Measurements from ENCODE around the gene GUCY1A2. TPM values are rescaled to one million over a fixed set of nuclear protein-coding genes. Genes with fewer than 3 reads are reported as not detected.

Gene GUCY1A2
- total RNA-seq, 1 donor from 2014 or later, result 17.8 TPM

DNA sequence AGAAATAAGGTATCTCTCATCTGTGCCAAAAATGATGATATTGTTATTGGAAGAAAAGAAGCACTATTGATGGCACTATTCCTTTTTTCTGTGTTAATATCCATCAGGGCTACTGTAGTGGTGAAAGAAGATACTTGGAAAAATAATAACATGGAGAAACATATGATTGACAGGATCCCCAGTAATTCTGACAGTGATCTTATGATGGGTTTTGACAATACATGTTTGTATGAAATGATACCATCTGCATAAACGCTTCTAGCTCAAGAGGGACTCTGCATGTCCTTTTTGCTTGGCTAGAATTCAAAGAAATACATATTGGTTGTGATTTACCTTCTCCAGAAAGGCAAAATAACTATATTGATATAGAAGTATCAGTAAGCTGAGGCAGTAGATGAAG lies 178.1 kb downstream of the GUCY1A2 start:
- Histone ChIP-seq H3K4me2 (ENCODE audit: low read length) (no peak overlapping the region), H3K79me2 (ENCODE audit: insufficient read depth, low read length) (no peaks in the 10 kb centered on the region), H3K27ac (ENCODE audit: low read depth, low read length) (no peak overlapping the region), H3K9ac (ENCODE audit: low read length) (no peak overlapping the region), H3K9me3 (ENCODE audit: insufficient read depth, low read depth, low read length) (no peaks in the 10 kb centered on the region), H3K27me3 (ENCODE audit: insufficient read depth, low read length) (no peaks in the 10 kb centered on the region), H3K4me1 (ENCODE audit: insufficient read depth, low read length) (no peaks in the 10 kb centered on the region), H3K4me3 (ENCODE audit: insufficient read depth, low read depth, low read length) (no peak overlapping the region), H3K36me3 (ENCODE audit: insufficient read depth, low read length) (no peaks in the 10 kb centered on the region), H2AFZ (ENCODE audit: low read depth, low read length) (no peak overlapping the region), H4K20me1 (ENCODE audit: insufficient read depth, low read length) (no peaks in the 10 kb centered on the region)
- FAIRE-seq (no peak), DNase-seq (ENCODE audit: low read depth) (no peak)
- Mint-ChIP-seq H3K36me3 (ENCODE audit: low read depth, unreplicated experiment) (no peaks in the 10 kb centered on the region), H3K27ac (ENCODE audit: unreplicated experiment) (no peak overlapping the region), H3K9me3 (ENCODE audit: unreplicated experiment) (peaks cover 3% of the 10 kb centered on the region), H3K4me3 (ENCODE audit: unreplicated experiment) (no peak overlapping the region), H3K4me1 (ENCODE audit: low read depth, unreplicated experiment) (no peaks in the 10 kb centered on the region), H3K27me3 (ENCODE audit: low read depth, unreplicated experiment) (no peaks in the 10 kb centered on the region)
- TF ChIP-seq, protein P1, sequence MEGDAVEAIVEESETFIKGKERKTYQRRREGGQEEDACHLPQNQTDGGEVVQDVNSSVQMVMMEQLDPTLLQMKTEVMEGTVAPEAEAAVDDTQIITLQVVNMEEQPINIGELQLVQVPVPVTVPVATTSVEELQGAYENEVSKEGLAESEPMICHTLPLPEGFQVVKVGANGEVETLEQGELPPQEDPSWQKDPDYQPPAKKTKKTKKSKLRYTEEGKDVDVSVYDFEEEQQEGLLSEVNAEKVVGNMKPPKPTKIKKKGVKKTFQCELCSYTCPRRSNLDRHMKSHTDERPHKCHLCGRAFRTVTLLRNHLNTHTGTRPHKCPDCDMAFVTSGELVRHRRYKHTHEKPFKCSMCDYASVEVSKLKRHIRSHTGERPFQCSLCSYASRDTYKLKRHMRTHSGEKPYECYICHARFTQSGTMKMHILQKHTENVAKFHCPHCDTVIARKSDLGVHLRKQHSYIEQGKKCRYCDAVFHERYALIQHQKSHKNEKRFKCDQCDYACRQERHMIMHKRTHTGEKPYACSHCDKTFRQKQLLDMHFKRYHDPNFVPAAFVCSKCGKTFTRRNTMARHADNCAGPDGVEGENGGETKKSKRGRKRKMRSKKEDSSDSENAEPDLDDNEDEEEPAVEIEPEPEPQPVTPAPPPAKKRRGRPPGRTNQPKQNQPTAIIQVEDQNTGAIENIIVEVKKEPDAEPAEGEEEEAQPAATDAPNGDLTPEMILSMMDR (IDR thresholded peaks at IDR 0.05; ENCODE audit: insufficient read depth, low read depth, low read length), result no peak
- TF ChIP-seq EZH2 (IDR thresholded peaks at IDR 0.05; ENCODE audit: insufficient read depth, low read length), result no peak

- Histone ChIP-seq H2AFZ (ENCODE audit: low read depth, low read length) (no peak overlapping the region), H3K27me3 (ENCODE audit: insufficient read depth, low read length) (no peaks in the 10 kb centered on the region), H3K4me3 (ENCODE audit: insufficient read depth, low read depth, low read length) (no peak overlapping the region), H3K4me1 (ENCODE audit: insufficient read depth, low read length) (no peaks in the 10 kb centered on the region), H3K9me3 (ENCODE audit: insufficient read depth, low read depth, low read length) (no peaks in the 10 kb centered on the region), H4K20me1 (ENCODE audit: insufficient read depth, low read length) (no peaks in the 10 kb centered on the region), H3K79me2 (ENCODE audit: insufficient read depth, low read length) (no peaks in the 10 kb centered on the region), H3K9ac (ENCODE audit: low read length) (no peak overlapping the region), H3K27ac (ENCODE audit: low read depth, low read length) (no peak overlapping the region), H3K4me2 (ENCODE audit: low read length) (no peak overlapping the region), H3K36me3 (ENCODE audit: insufficient read depth, low read length) (no peaks in the 10 kb centered on the region)
- no peak overlapping the region for H3K4me3 Mint-ChIP-seq (ENCODE audit: unreplicated experiment)
- no peak overlapping the region for H3K27ac Mint-ChIP-seq (ENCODE audit: unreplicated experiment)
- H3K4me1 Mint-ChIP-seq (ENCODE audit: low read depth, unreplicated experiment), result peaks cover 4% of the 10 kb centered on the region
- no peaks in the 10 kb centered on the region for H3K9me3 Mint-ChIP-seq (ENCODE audit: unreplicated experiment)
- FAIRE-seq, result no peak
- H3K36me3 Mint-ChIP-seq (ENCODE audit: low read depth, unreplicated experiment), result peaks cover 3% of the 10 kb centered on the region
- DNase-seq (ENCODE audit: low read depth), result no peak
- no peaks in the 10 kb centered on the region for H3K27me3 Mint-ChIP-seq (ENCODE audit: low read depth, unreplicated experiment)
- TF ChIP-seq EZH2 (IDR thresholded peaks at IDR 0.05; ENCODE audit: insufficient read depth, low read length), result no peak
- TF ChIP-seq, protein P1 (IDR thresholded peaks at IDR 0.05; ENCODE audit: insufficient read depth, low read depth, low read length), result no peak
These were observed 183.7 kb downstream of the GUCY1A2 start for GRCh38 chr11:106834567-106834966.

GRCh38 chr11:106828976-106829375 lies 189.3 kb downstream of the GUCY1A2 start:
- Histone ChIP-seq H3K27ac (ENCODE audit: low read depth, low read length) (no peak overlapping the region), H3K27me3 (ENCODE audit: insufficient read depth, low read length) (no peaks in the 10 kb centered on the region), H3K9me3 (ENCODE audit: insufficient read depth, low read depth, low read length) (no peaks in the 10 kb centered on the region), H4K20me1 (ENCODE audit: insufficient read depth, low read length) (no peaks in the 10 kb centered on the region), H3K36me3 (ENCODE audit: insufficient read depth, low read length) (no peaks in the 10 kb centered on the region), H3K4me2 (ENCODE audit: low read length) (no peak overlapping the region), H3K4me3 (ENCODE audit: insufficient read depth, low read depth, low read length) (no peak overlapping the region), H2AFZ (ENCODE audit: low read depth, low read length) (no peak overlapping the region), H3K4me1 (ENCODE audit: insufficient read depth, low read length) (no peaks in the 10 kb centered on the region), H3K9ac (ENCODE audit: low read length) (no peak overlapping the region), H3K79me2 (ENCODE audit: insufficient read depth, low read length) (no peaks in the 10 kb centered on the region)
- no peak for FAIRE-seq
- peak; percentile 22 for DNase-seq (ENCODE audit: low read depth)
- Mint-ChIP-seq H3K27ac (ENCODE audit: unreplicated experiment) (no peak overlapping the region), H3K4me3 (ENCODE audit: unreplicated experiment) (no peak overlapping the region), H3K36me3 (ENCODE audit: low read depth, unreplicated experiment) (peaks cover 3% of the 10 kb centered on the region), H3K27me3 (ENCODE audit: low read depth, unreplicated experiment) (no peaks in the 10 kb centered on the region), H3K4me1 (ENCODE audit: low read depth, unreplicated experiment) (peaks cover 4% of the 10 kb centered on the region), H3K9me3 (ENCODE audit: unreplicated experiment) (no peaks in the 10 kb centered on the region)
- no peak for TF ChIP-seq EZH2 (IDR thresholded peaks at IDR 0.05; ENCODE audit: insufficient read depth, low read length)
- TF ChIP-seq, protein P1 (IDR thresholded peaks at IDR 0.05; ENCODE audit: insufficient read depth, low read depth, low read length), result no peak

Data from astrocyte (in vitro differentiated cells and primary cell).